ENCODE data around the gene KNSTRN. TPM values are rescaled to one million over a fixed set of nuclear protein-coding genes. Genes with fewer than 3 reads are reported as not detected.

Gene KNSTRN
- polyA plus RNA-seq, 1 donor (not counting 4 experiments of a cell fraction or from before 2014, with no cell fraction given): 42.4 TPM

GRCh38 chr15:40369474-40369869 lies 13.0 kb upstream of the KNSTRN start:
- no peaks in the 10 kb centered on the region for H3K79me2 ChIP-seq (ENCODE audit: control insufficient read depth, insufficient read depth, low read length)
- dilution Hi-C loops (cut with MboI; ENCODE audit: extremely low pct_ligation_motif_present, low sequenced_read_pairs): no loop called here
- H3K9me1 ChIP-seq (ENCODE audit: control insufficient read depth, extremely low read depth, insufficient read depth, low read length): no peaks in the 10 kb centered on the region
- DNase-seq (ENCODE audit: low read depth, low spot score) (no peak), FAIRE-seq (no peak)
- TF ChIP-seq CTCF (optimal IDR thresholded peaks at IDR 0.05 in 1 of 3, IDR thresholded peaks at IDR 0.05 in 1 of 3, conservative IDR thresholded peaks at IDR 0.05 in 1 of 3; ENCODE audit: extremely low read depth in 1 of 3, insufficient read depth in 2 of 3, low read length in 3 of 3): no peak
- TF ChIP-seq EZH2 (IDR thresholded peaks at IDR 0.05; ENCODE audit: low read length): no peak
- peaks cover 4% of the 10 kb centered on the region for H3K27me3 ChIP-seq (ENCODE audit: control insufficient read depth, extremely low read depth, insufficient read depth, low read length)
- no peak overlapping the region for H2AFZ ChIP-seq (ENCODE audit: control insufficient read depth, low read length)
- no peak overlapping the region for H3K27ac ChIP-seq (ENCODE audit: control insufficient read depth, insufficient read depth, low read length)
- no peak overlapping the region for H3K4me3 ChIP-seq (ENCODE audit: control insufficient read depth in 2 of 3, extremely low read depth in 1 of 3, insufficient read depth in 2 of 3, low read depth in 1 of 3, low read length in 3 of 3)
- no peaks in the 10 kb centered on the region for H4K20me1 ChIP-seq (ENCODE audit: control insufficient read depth, extremely low read depth, insufficient read depth, low read length)
- H3K9ac ChIP-seq (ENCODE audit: control insufficient read depth, extremely low read depth, insufficient read depth, low read length): no peak overlapping the region
- H3K4me2 ChIP-seq (ENCODE audit: control insufficient read depth, extremely low read depth, insufficient read depth, low read depth, low read length): no peak overlapping the region
- peaks cover 11% of the 10 kb centered on the region for H3K4me1 ChIP-seq (ENCODE audit: control insufficient read depth, extremely low read depth, insufficient read depth, low read length)
- no peaks in the 10 kb centered on the region for H3K36me3 ChIP-seq (ENCODE audit: control insufficient read depth in 2 of 2, extremely low read depth in 1 of 2, insufficient read depth in 2 of 2, low read length in 2 of 2)
- no peaks in the 10 kb centered on the region for H3K9me3 ChIP-seq (ENCODE audit: control insufficient read depth, low read depth, low read length)

- no peak overlapping the region for H2AFZ ChIP-seq (ENCODE audit: control insufficient read depth, low read length)
- no peaks in the 10 kb centered on the region for H3K9me3 ChIP-seq (ENCODE audit: control insufficient read depth, low read depth, low read length)
- no peak for TF ChIP-seq EZH2 (IDR thresholded peaks at IDR 0.05; ENCODE audit: low read length)
- H3K4me1 ChIP-seq (ENCODE audit: control insufficient read depth, extremely low read depth, insufficient read depth, low read length): peaks cover 6% of the 10 kb centered on the region
- dilution Hi-C loops (cut with MboI; ENCODE audit: extremely low pct_ligation_motif_present, low sequenced_read_pairs): no loop called here
- H4K20me1 ChIP-seq (ENCODE audit: control insufficient read depth, extremely low read depth, insufficient read depth, low read length): no peaks in the 10 kb centered on the region
- no peak overlapping the region for H3K27ac ChIP-seq (ENCODE audit: control insufficient read depth, insufficient read depth, low read length)
- DNase-seq (ENCODE audit: low read depth, low spot score): no peak
- H3K4me3 ChIP-seq (ENCODE audit: control insufficient read depth in 2 of 3, extremely low read depth in 1 of 3, insufficient read depth in 2 of 3, low read depth in 1 of 3, low read length in 3 of 3): no peak overlapping the region
- H3K36me3 ChIP-seq (ENCODE audit: control insufficient read depth in 2 of 2, extremely low read depth in 1 of 2, insufficient read depth in 2 of 2, low read length in 2 of 2): no peaks in the 10 kb centered on the region
- H3K9me1 ChIP-seq (ENCODE audit: control insufficient read depth, extremely low read depth, insufficient read depth, low read length): no peaks in the 10 kb centered on the region
- no peak overlapping the region for H3K4me2 ChIP-seq (ENCODE audit: control insufficient read depth, extremely low read depth, insufficient read depth, low read depth, low read length)
- FAIRE-seq: no peak
- no peak overlapping the region for H3K9ac ChIP-seq (ENCODE audit: control insufficient read depth, extremely low read depth, insufficient read depth, low read length)
- H3K79me2 ChIP-seq (ENCODE audit: control insufficient read depth, insufficient read depth, low read length): no peaks in the 10 kb centered on the region
- peaks cover 4% of the 10 kb centered on the region for H3K27me3 ChIP-seq (ENCODE audit: control insufficient read depth, extremely low read depth, insufficient read depth, low read length)
Observed at GRCh38 chr15:40369971-40370370, 12.6 kb upstream of the KNSTRN start.

GRCh38 chr15:40372981-40373380 lies 9.5 kb upstream of the KNSTRN start:
- H3K9me3 ChIP-seq (ENCODE audit: control insufficient read depth, low read depth, low read length): no peaks in the 10 kb centered on the region
- H3K4me2 ChIP-seq (ENCODE audit: control insufficient read depth, extremely low read depth, insufficient read depth, low read depth, low read length): no peak overlapping the region
- H3K9ac ChIP-seq (ENCODE audit: control insufficient read depth, extremely low read depth, insufficient read depth, low read length): no peak overlapping the region
- H3K9me1 ChIP-seq (ENCODE audit: control insufficient read depth, extremely low read depth, insufficient read depth, low read length): no peaks in the 10 kb centered on the region
- peaks cover 3% of the 10 kb centered on the region for H3K4me1 ChIP-seq (ENCODE audit: control insufficient read depth, extremely low read depth, insufficient read depth, low read length)
- no peaks in the 10 kb centered on the region for H4K20me1 ChIP-seq (ENCODE audit: control insufficient read depth, extremely low read depth, insufficient read depth, low read length)
- dilution Hi-C loops (cut with MboI; ENCODE audit: extremely low pct_ligation_motif_present, low sequenced_read_pairs): no loop called here
- DNase-seq (ENCODE audit: low read depth, low spot score) (no peak), FAIRE-seq (no peak)
- no peak overlapping the region for H3K4me3 ChIP-seq (ENCODE audit: control insufficient read depth in 2 of 3, extremely low read depth in 1 of 3, insufficient read depth in 2 of 3, low read depth in 1 of 3, low read length in 3 of 3)
- H3K27ac ChIP-seq (ENCODE audit: control insufficient read depth, insufficient read depth, low read length): no peak overlapping the region
- peaks cover 4% of the 10 kb centered on the region for H3K27me3 ChIP-seq (ENCODE audit: control insufficient read depth, extremely low read depth, insufficient read depth, low read length)
- H3K36me3 ChIP-seq (ENCODE audit: control insufficient read depth in 2 of 2, extremely low read depth in 1 of 2, insufficient read depth in 2 of 2, low read length in 2 of 2): no peaks in the 10 kb centered on the region
- no peak for TF ChIP-seq EZH2 (IDR thresholded peaks at IDR 0.05; ENCODE audit: low read length)
- H3K79me2 ChIP-seq (ENCODE audit: control insufficient read depth, insufficient read depth, low read length): no peaks in the 10 kb centered on the region
- H2AFZ ChIP-seq (ENCODE audit: control insufficient read depth, low read length): no peak overlapping the region

Data from keratinocyte (primary cell).